Spleen (tissue), 7 donors: ENCODE results near the gene TBC1D16.

Experiments
- POLR2A ChIP-seq, 3 donors: fragments of 450-650 bp; IDR thresholded peaks; one replicate each; pipeline ENCODE4 v1.5.1; 2017; ENCODE audit warnings: antibody characterized with exemption in 3 of 3, mild to moderate bottlenecking in 1 of 3
- POLR2AphosphoS5 ChIP-seq, 3 donors: sonication (generic); formaldehyde crosslinking; IDR thresholded peaks; one replicate each; pipeline ENCODE4 v1.5.1; 2017; ENCODE audit warnings: antibody characterized with exemption in 3 of 3
- TF ChIP-seq, protein P1 (sequence below), 11 experiments: fragments of 200-600 bp in 7 of 11; fragments of 450-650 bp in 4 of 11; sonication (generic) in 4 of 11; IDR thresholded peaks in 8 of 11; conservative IDR thresholded peaks in 3 of 11; 1 replicate in 7 of 11; 2 replicates in 4 of 11; pipeline versions ENCODE4 v1.4.0 to v1.8.0; 2016 to 2021; ENCODE audit warnings: antibody characterized with exemption in 11 of 11, inconsistent platforms in 4 of 11, mild to moderate bottlenecking in 1 of 11
- donor health status: DM: no; HTN: no; CAD: no; lungs with moderate emphysema.
- donor health status: DM: no; HTN: no; CAD: no.
- donor health status: DM: no; HTN: no; CAD: no.

GRCh38 chr17:80061421-80061820, 25.7 kb upstream of the TBC1D16 start:
- TF ChIP-seq POLR2A (IDR thresholded peaks at IDR 0.05): no peak
- TF ChIP-seq, protein P1, sequence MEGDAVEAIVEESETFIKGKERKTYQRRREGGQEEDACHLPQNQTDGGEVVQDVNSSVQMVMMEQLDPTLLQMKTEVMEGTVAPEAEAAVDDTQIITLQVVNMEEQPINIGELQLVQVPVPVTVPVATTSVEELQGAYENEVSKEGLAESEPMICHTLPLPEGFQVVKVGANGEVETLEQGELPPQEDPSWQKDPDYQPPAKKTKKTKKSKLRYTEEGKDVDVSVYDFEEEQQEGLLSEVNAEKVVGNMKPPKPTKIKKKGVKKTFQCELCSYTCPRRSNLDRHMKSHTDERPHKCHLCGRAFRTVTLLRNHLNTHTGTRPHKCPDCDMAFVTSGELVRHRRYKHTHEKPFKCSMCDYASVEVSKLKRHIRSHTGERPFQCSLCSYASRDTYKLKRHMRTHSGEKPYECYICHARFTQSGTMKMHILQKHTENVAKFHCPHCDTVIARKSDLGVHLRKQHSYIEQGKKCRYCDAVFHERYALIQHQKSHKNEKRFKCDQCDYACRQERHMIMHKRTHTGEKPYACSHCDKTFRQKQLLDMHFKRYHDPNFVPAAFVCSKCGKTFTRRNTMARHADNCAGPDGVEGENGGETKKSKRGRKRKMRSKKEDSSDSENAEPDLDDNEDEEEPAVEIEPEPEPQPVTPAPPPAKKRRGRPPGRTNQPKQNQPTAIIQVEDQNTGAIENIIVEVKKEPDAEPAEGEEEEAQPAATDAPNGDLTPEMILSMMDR (IDR thresholded peaks at IDR 0.05 in 8 of 11, conservative IDR thresholded peaks at IDR 0.05 in 3 of 11): no peak
- no peak for TF ChIP-seq POLR2AphosphoS5 (IDR thresholded peaks at IDR 0.05)
